Heart right ventricle (tissue), 16 donors: ENCODE measurements around the gene PTPRM. TPM values are rescaled to one million over a fixed set of nuclear protein-coding genes. Genes with fewer than 3 reads are reported as not detected.

ENCODE experiments used
- ATAC-seq, 8 donors: fragments of 200-7000 bp; cut with Tn5 transposase; one replicate each; pipeline ENCODE4 v1.9.1; 2020; ENCODE audit warnings: mild to moderate bottlenecking in 8 of 8, moderate library complexity in 8 of 8, moderate number of reproducible peaks in 1 of 8
- DNase-seq, 2 donors: peaks; one replicate each; pipeline ENCODE4 v3.0.0-alpha.2; 2020
- H3K27ac ChIP-seq, 10 donors: fragments of 200-600 bp; sonication (generic) in 2 of 10; one replicate each; pipeline versions ENCODE4 v1.5.0 to v1.8.0; 2020 to 2022; ENCODE audit warnings: mild to moderate bottlenecking in 3 of 10
- H3K27me3 ChIP-seq, 7 donors: fragments of 200-600 bp; one replicate each; pipeline ENCODE4 v1.8.0; 2021 to 2022; ENCODE audit warnings: mild to moderate bottlenecking in 2 of 7
- H3K36me3 ChIP-seq, 9 donors: fragments of 200-600 bp; sonication (generic) in 1 of 9; one replicate each; pipeline versions ENCODE4 v1.5.0 to v1.8.0; 2020 to 2022; ENCODE audit warnings: mild to moderate bottlenecking in 2 of 9
- H3K4me1 ChIP-seq, 9 donors: fragments of 200-600 bp; sonication (generic) in 1 of 9; one replicate each; pipeline versions ENCODE4 v1.5.0 to v1.8.0; 2020 to 2022; ENCODE audit warnings: mild to moderate bottlenecking in 4 of 9
- H3K4me3 ChIP-seq, 10 donors: fragments of 200-600 bp; sonication (generic) in 2 of 10; one replicate each; pipeline versions ENCODE4 v1.5.0 to v1.8.0; 2020 to 2022; ENCODE audit warnings: mild to moderate bottlenecking in 7 of 10, moderate library complexity in 2 of 10
- H3K9me3 ChIP-seq, 11 donors: fragments of 200-600 bp in 10 of 11; sonication (generic) in 2 of 11; one replicate each; pipeline versions ENCODE4 v1.5.0 to v1.8.0; 2013 to 2022; ENCODE audit warnings: mild to moderate bottlenecking in 2 of 11, control low read depth in 1 of 11, moderate library complexity in 1 of 11
- CTCF ChIP-seq, 9 donors: fragments of 200-600 bp; sonication (generic) in 2 of 9; IDR thresholded peaks; one replicate each; pipeline versions ENCODE4 v1.5.0 to v1.8.0; 2021 to 2022; ENCODE audit warnings: antibody characterized with exemption in 9 of 9, mild to moderate bottlenecking in 5 of 9, moderate library complexity in 1 of 9
- WGBS, 2 donors: extraction: QIAGEN DNeasy Blood & Tissue Kit; methylation state at CpG; one replicate each; pipeline ENCODE4 v1.1.7; 2013; ENCODE audit warnings: inconsistent platforms in 1 of 2; 5-methylcytosine and 5-hydroxymethylcytosine counted together
- intact Hi-C, 10 donors: fragments of 100-400 bp; cut with DNase I; formaldehyde crosslinking; loops; one replicate each; pipeline versions ENCODE4 v1.11.1 to v1.14.2; 2022
- polyA plus RNA-seq, 2 donors: library from polyadenylated mRNA; stranded (reverse); fragments of 200-250 nt; gene quantifications; one replicate each; pipeline ENCODE4 v1.2.3, GENCODE V29; 2013
- total RNA-seq, 10 donors: library from RNA; stranded (reverse); fragmentation: NEBNext Ultra II Directional in 3 of 10; extraction: Animal tissue kit (Norgen Biotek cat#: 25700) in 3 of 10; gene quantifications; one replicate each; pipeline versions ENCODE4 v1.2.1 to v1.2.4, GENCODE V29; 2021 to 2023
- donor health status: Arrhythmogenic right ventricular cardiomyopathy.
- donor health status: ischemic (EF 13 %, LVEDD 7.1; RV severe dilation, severe dysfunction).
- donor health status: healthy with polysubstance abuse.
- donor health status: DM: no; HTN: yes; CAD: no.
- donor health status: DM: no; HTN: no; CAD: no.
- donor health status: ischemic (EF 25% LVEDD 6.9; RV normal size, moderate dysfunction).
- donor health status: ischemic (EF 25% LVEDD 5.7; RV mildly dilated, moderate dysfunction).
- donor health status: healthy.
- donor health status: DM: yes; HTN: yes; CAD: no.
- donor health status: Ischemic cardiomyopathy.
- donor health status: ischemic (EF 35%, LVEDD 5.7; RV mildly dilated, moderate dysfunction).
- donor health status: nonischemic (EF 11% LVEDD 7.7; RV severe dilation, severe dysfunction).
- donor health status: DM: yes; HTN: yes; CAD: no.
- donor health status: PGD.
- donor health status: ischemic (EF 29% LVEDD 5.4; RV normal size, mild dysfunction).
- donor health status: nonischemic (EF 23%, LVEDD 6.1; RV moderate dilation, normal function).

The PTPRM gene
- total and polyA plus RNA-seq, 12 donors: 81.7 to 170 (median 132) TPM

GRCh38 chr18:7545734-7546133 lies 21.4 kb upstream of the PTPRM start:
- Histone ChIP-seq H3K4me1 (no peaks in the 10 kb centered on the region), H3K27me3 (no peaks in the 10 kb centered on the region), H3K36me3 (no peaks in the 10 kb centered on the region), H3K9me3 (no peaks in the 10 kb centered on the region), H3K27ac (no peak overlapping the region), H3K4me3 (no peak overlapping the region)
- WGBS, 2 donors: 63 to 72% methylated on average over 5 of the region's 5 CpGs
- ATAC-seq: no peak
- intact Hi-C loops: no loop called here
- no peak for DNase-seq
- TF ChIP-seq CTCF (IDR thresholded peaks at IDR 0.05): no peak

GRCh38 chr18:7548221-7548620 lies 18.9 kb upstream of the PTPRM start:
- intact Hi-C loops: no loop called here
- H3K27me3 ChIP-seq: no peaks in the 10 kb centered on the region
- no peaks in the 10 kb centered on the region for H3K36me3 ChIP-seq
- no peak overlapping the region for H3K27ac ChIP-seq
- WGBS, 2 donors: 95 to 97% methylated on average over 11 of the region's 11 CpGs
- no peak for ATAC-seq
- H3K4me1 ChIP-seq: peaks cover 0 to 12% (median 0%) of the 10 kb centered on the region in 9 donors
- H3K4me3 ChIP-seq: no peak overlapping the region
- H3K9me3 ChIP-seq: peaks cover 0 to 3% (median 0%) of the 10 kb centered on the region in 11 donors
- TF ChIP-seq CTCF (IDR thresholded peaks at IDR 0.05): no peak
- no peak for DNase-seq

- 69 to 73% methylated on average over 3 of the region's 3 CpGs for WGBS, 2 donors
- Histone ChIP-seq H3K36me3 (no peaks in the 10 kb centered on the region), H3K27me3 (no peaks in the 10 kb centered on the region), H3K9me3 (peaks cover 0 to 3% (median 0%) of the 10 kb centered on the region in 11 donors), H3K4me3 (no peak overlapping the region), H3K27ac (no peak overlapping the region), H3K4me1 (peaks cover 0 to 12% (median 0%) of the 10 kb centered on the region in 9 donors)
- no peak for TF ChIP-seq CTCF (IDR thresholded peaks at IDR 0.05)
- no peak for DNase-seq
- intact Hi-C loops: no loop called here
- no peak for ATAC-seq
Measured at GRCh38 chr18:7548721-7549120, 18.4 kb upstream of the PTPRM start.

GRCh38 chr18:7557973-7558372 lies 9.1 kb upstream of the PTPRM start:
- intact Hi-C loops: loop anchor here in 1 of 10 donors (5.0 kb wide), 1 partner anchor 46 kb away; no protein-coding TSS in a partner anchor
- TF ChIP-seq CTCF (IDR thresholded peaks at IDR 0.05): no peak

More at GRCh38 chr18:7557973-7558372, 9.1 kb upstream of the PTPRM start:
- peak; percentile 51 to 86 (median 74) for ATAC-seq
- H3K27ac ChIP-seq: peak overlapping the region in 9 of 10 donors; percentile 10 to 84 (median 65)
- no peak overlapping the region for H3K4me3 ChIP-seq
- no peak for DNase-seq
- H3K4me1 ChIP-seq: peaks cover 4 to 53% (median 35%) of the 10 kb centered on the region in 9 donors
- no peaks in the 10 kb centered on the region for H3K36me3 ChIP-seq
- peaks cover 0 to 6% (median 0%) of the 10 kb centered on the region in 11 donors for H3K9me3 ChIP-seq
- H3K27me3 ChIP-seq: no peaks in the 10 kb centered on the region
- 53 to 66% methylated on average over 2 of the region's 2 CpGs for WGBS, 2 donors
